GM21825 (cell line): ENCODE results near the gene ZNF248.
"Not testable (repeated sequence)": the region's sequence is repeated elsewhere in the genome, so short reads cannot be mapped to it uniquely, and the experiment has no call there.

Experiments
- ATAC-seq: cut with Tn5 transposase; IDR thresholded peaks from one replicate; pipeline ENCODE4 v1.9.1; 2021; ENCODE audit warnings: mild to moderate bottlenecking, moderate library complexity; ENCODE audit not compliant: unreplicated experiment

The ZNF248 gene

DNA sequence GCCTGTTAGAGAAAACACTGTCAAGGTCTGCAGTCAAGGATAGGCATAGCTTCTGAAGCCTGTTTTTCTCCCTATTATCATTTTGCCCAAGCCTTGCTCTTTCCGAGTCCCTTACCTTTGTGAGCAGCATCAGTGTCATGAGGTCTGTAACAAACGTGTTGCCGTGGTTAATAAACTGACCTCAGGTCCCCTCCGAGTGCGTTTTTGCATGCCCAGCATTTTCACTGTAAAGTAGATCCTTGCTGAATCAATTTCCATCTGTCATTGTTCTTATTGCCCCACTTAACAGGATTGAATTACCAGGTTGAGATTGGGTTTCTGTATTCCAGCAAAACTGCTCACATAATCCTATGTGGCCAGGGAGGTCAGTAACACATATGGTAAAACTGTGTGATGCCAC is 110.3 kb downstream of the ZNF248 start:
- ATAC-seq, result no peak

DNA sequence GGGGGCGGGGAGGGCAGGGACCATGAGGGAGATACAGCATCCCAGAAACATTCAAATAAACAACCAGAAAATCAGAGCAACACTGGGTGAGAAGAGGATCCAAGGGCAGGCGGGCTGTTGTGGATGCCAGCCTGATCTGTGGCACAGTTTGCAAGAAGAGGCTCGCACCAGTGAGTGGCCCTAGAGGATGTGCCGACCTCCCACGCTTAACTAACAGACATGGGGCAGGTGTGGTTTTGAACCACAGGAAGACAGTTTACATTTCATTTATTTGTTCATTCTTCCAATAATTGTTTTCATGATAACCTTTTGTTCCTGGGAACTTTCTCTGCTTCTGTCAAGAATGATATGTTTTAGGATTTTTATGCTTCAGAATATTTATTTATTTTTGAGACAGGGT is 115.6 kb downstream of the ZNF248 start:
- ATAC-seq, result no peak

GRCh38 chr10:37739181-37739580 is 118.2 kb downstream of the ZNF248 start:
- ATAC-seq, result no peak

DNA sequence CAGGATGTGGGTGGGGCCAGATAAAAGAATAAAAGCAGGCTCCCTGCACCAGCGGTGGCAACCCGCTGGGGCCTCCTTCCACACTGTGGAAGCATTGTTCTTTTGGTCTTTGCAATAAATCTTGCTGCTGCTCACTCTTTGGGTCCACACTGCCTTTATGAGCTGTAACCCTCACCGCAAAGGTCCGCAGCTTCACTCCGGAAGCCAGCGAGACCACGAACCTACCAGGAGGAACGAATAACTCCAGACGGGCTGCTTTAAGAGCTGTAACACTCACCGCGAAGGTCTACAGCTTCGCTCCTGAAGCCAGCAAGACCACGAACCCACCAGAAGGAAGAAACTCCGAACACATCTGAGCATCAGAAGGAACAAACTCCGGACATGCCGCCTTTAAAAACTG is 119.2 kb downstream of the ZNF248 start:
- ATAC-seq, result not testable (repeated sequence)

GRCh38 chr10:37737336-37737735 is 120.1 kb downstream of the ZNF248 start:
- ATAC-seq, result no peak

GRCh38 chr10:37736120-37736519 is 121.3 kb downstream of the ZNF248 start:
- no peak for ATAC-seq

GRCh38 chr10:37734971-37735370 is 122.4 kb downstream of the ZNF248 start:
- ATAC-seq, result no peak
